ENCODE measurements around the gene C4B. TPM values are rescaled to one million over a fixed set of nuclear protein-coding genes. Genes with fewer than 3 reads are reported as not detected.

The C4B gene
- total RNA-seq, 1 donor from 2014 or later: 1.1 TPM

GRCh38 chr6:32079566-32080290 is 65.1 kb downstream of the C4B start:
- no peak for DNase-seq (ENCODE audit: extremely low read depth, low read depth, low spot score)

- no peak for DNase-seq (ENCODE audit: extremely low read depth, low read depth, low spot score)
Observed at GRCh38 chr6:32081168-32081990, 66.8 kb downstream of the C4B start.

- no peak for DNase-seq (ENCODE audit: extremely low read depth, low read depth, low spot score)
Observed at GRCh38 chr6:32082478-32082877, 67.9 kb downstream of the C4B start.

GRCh38 chr6:32082935-32083334 is 68.3 kb downstream of the C4B start:
- no peak for DNase-seq (ENCODE audit: extremely low read depth, low read depth, low spot score)

GRCh38 chr6:32083812-32084768 is 69.5 kb downstream of the C4B start:
- DNase-seq (ENCODE audit: extremely low read depth, low read depth, low spot score): no peak

- no peak for DNase-seq (ENCODE audit: extremely low read depth, low read depth, low spot score)
Observed at GRCh38 chr6:32084780-32085179, 70.2 kb downstream of the C4B start.

Other genes starting within 250 kb of the C4B start
- gene VWA7, start 237.5 kb upstream of the C4B start, total RNA-seq: 0.34 and 0.58 TPM in 2 replicates
- gene VARS1, start 219.0 kb upstream of the C4B start, total RNA-seq: 90.9 and 105 TPM in 2 replicates
- 45.3 and 74.3 TPM in 2 replicates for gene LSM2, start 207.8 kb upstream of the C4B start, total RNA-seq
- gene HSPA1L, start 199.5 kb upstream of the C4B start, total RNA-seq: 0.44 and 0.53 TPM in 2 replicates
- 140 and 161 TPM in 2 replicates for gene HSPA1A, start 199.3 kb upstream of the C4B start, total RNA-seq
- gene HSPA1B, start 187.1 kb upstream of the C4B start, total RNA-seq: 76.3 and 95.3 TPM in 2 replicates
- 82.6 and 83.5 TPM in 2 replicates for gene NEU1, start 152.0 kb upstream of the C4B start, total RNA-seq
- gene SLC44A4, start 135.8 kb upstream of the C4B start, total RNA-seq: 0.05 and 1.7 TPM in 2 replicates
- gene EHMT2, start 117.1 kb upstream of the C4B start, total RNA-seq: 39.0 and 46.4 TPM in 2 replicates
- gene ZBTB12, start 112.7 kb upstream of the C4B start, total RNA-seq: 1.7 TPM in 2 replicates
- not detected in 2 replicates for gene C2, start 87.1 kb upstream of the C4B start, total RNA-seq
- gene CFB, start 68.7 kb upstream of the C4B start, total RNA-seq: 0.53 and 2.3 TPM in 2 replicates
- 101 and 117 TPM in 2 replicates for gene NELFE, start 55.8 kb upstream of the C4B start, total RNA-seq
- 42.1 and 46.3 TPM in 2 replicates for gene SKIC2, start 55.6 kb upstream of the C4B start, total RNA-seq
- gene DXO, start 42.7 kb upstream of the C4B start, total RNA-seq: 16.6 and 17.3 TPM in 2 replicates
- 1.3 and 1.8 TPM in 2 replicates for gene C4A, start 32.7 kb upstream of the C4B start, total RNA-seq
- gene CYP21A2, start 23.6 kb downstream of the C4B start, total RNA-seq: not detected in 2 replicates
- 1.5 and 1.7 TPM in 2 replicates for gene TNXB, start 94.5 kb downstream of the C4B start, total RNA-seq
- 46.3 and 87.6 TPM in 2 replicates for gene ATF6B, start 113.5 kb downstream of the C4B start, total RNA-seq
- 3.0 and 5.5 TPM in 2 replicates for gene FKBPL, start 115.5 kb downstream of the C4B start, total RNA-seq
- gene PRRT1, start 137.1 kb downstream of the C4B start, total RNA-seq: 0.39 and 0.70 TPM in 2 replicates
- 18.0 and 54.3 TPM in 2 replicates for gene PPT2, start 139.3 kb downstream of the C4B start, total RNA-seq
- gene EGFL8, start 149.8 kb downstream of the C4B start, total RNA-seq: 6.1 and 7.1 TPM in 2 replicates
- gene AGPAT1, start 161.3 kb downstream of the C4B start, total RNA-seq: 58.8 and 60.7 TPM in 2 replicates
- 72.6 and 88.0 TPM in 2 replicates for gene RNF5, start 163.6 kb downstream of the C4B start, total RNA-seq
- 0.19 and 6.1 TPM in 2 replicates for gene AGER, start 169.5 kb downstream of the C4B start, total RNA-seq
- 38.3 and 72.2 TPM in 2 replicates for gene PBX2, start 175.4 kb downstream of the C4B start, total RNA-seq
- gene GPSM3, start 177.8 kb downstream of the C4B start, total RNA-seq: 15.5 and 21.8 TPM in 2 replicates
- 66.1 and 242 TPM in 2 replicates for gene NOTCH4, start 209.3 kb downstream of the C4B start, total RNA-seq

Measured in glomerular endothelial cell (primary cell).